K562 (cell line): ENCODE data around the gene CYP2W1. TPM values are rescaled to one million over a fixed set of nuclear protein-coding genes. Genes with fewer than 3 reads are reported as not detected.
A peak's percentile ranks its signal among the peaks of the same experiment; 100 is the strongest.

Source experiments
- ATAC-seq: fragments of 200-7000 bp; cut with Tn5 transposase; 3 replicates; pipeline ENCODE4 v1.9.1; 2020; ENCODE audit warnings: moderate library complexity
- BruUV-seq: library from RNA; stranded (reverse); fragments of 400-500 nt; replicated peaks from 2 replicates; lab custom pipeline; 2021; lab: Mats Ljungman, UMichigan
- CTCF ChIA-PET: fragments of 300-600 bp; formaldehyde crosslinking; extraction: SDS; loops from one replicate; lab custom pipeline; 2021; ENCODE audit warnings: low intra/inter-chr PET ratio; lab: Yijun Ruan, JAX
- POLR2A ChIA-PET: fragments of 300-600, 350-650 bp; sonication (Branson Sonifier 250); formaldehyde crosslinking; extraction: SDS; loops from one replicate; lab custom pipeline; 2021; ENCODE audit warnings: antibody characterized with exemption, inconsistent platforms; lab: Yijun Ruan, JAX
- DNase-seq, 4 experiments: peaks; one replicate each; pipeline versions ENCODE4 v3.0.0 to v3.0.0-alpha.2; 2011 to 2018; ENCODE audit warnings: low spot score in 3 of 4, mixed read lengths in 3 of 4; ENCODE audit errors: extremely low read depth in 1 of 4
- FAIRE-seq: peaks from 2 replicates; lab custom pipeline; 2011; peaks lifted over from hg19 to GRCh38; lab: Jason Lieb, UNC
- H2AFZ ChIP-seq: 2 replicates; pipeline ENCODE4 v1.6.0; 2011; ENCODE audit warnings: low read depth, low read length, control low read depth, inconsistent platforms
- H3K27ac ChIP-seq: fragments of 200-600 bp; 3 replicates; pipeline ENCODE4 v1.8.0; 2011; ENCODE audit warnings: low read depth, mild to moderate bottlenecking, control low read depth, inconsistent platforms, low read length, moderate library complexity, mixed read lengths; ENCODE audit errors: extremely low read depth
- H3K27me3 ChIP-seq, 2 experiments: fragments of 300-600 bp in 1 of 2; 2 replicates in 1 of 2; 3 replicates in 1 of 2; pipeline versions ENCODE4 v1.6.0 to v1.8.0; 2011; ENCODE audit warnings: inconsistent platforms in 2 of 2, low read length in 2 of 2, mild to moderate bottlenecking in 1 of 2, mixed read lengths in 1 of 2, moderate library complexity in 1 of 2; ENCODE audit not compliant: control insufficient read depth in 2 of 2, insufficient read depth in 2 of 2
- H3K36me3 ChIP-seq: fragments of 300-600 bp; 3 replicates; pipeline ENCODE4 v1.8.0; 2011; ENCODE audit warnings: mild to moderate bottlenecking, low read length, inconsistent platforms; ENCODE audit not compliant: control insufficient read depth, insufficient read depth
- H3K4me1 ChIP-seq, 2 experiments: fragments of 200-600 bp in 1 of 2; replicated peaks in 1 of 2; 2 replicates in 1 of 2; 3 replicates in 1 of 2; pipeline versions ENCODE4 v1.5.1 to v1.8.0; 2011; ENCODE audit warnings: inconsistent platforms in 2 of 2, low read length in 2 of 2, mild to moderate bottlenecking in 1 of 2, mixed read lengths in 1 of 2, moderate library complexity in 1 of 2; ENCODE audit not compliant: control insufficient read depth in 2 of 2, insufficient read depth in 2 of 2
- H3K4me2 ChIP-seq: 2 replicates; pipeline ENCODE4 v1.6.1; 2011; ENCODE audit warnings: low read length, control low read depth, inconsistent platforms, mixed read lengths; ENCODE audit not compliant: insufficient read depth
- H3K4me3 ChIP-seq: fragments of 200-600 bp; sonication (generic), shearing (Covaris generic); 2 replicates; pipeline ENCODE4 v1.5.1; 2016; ENCODE audit warnings: control low read depth, inconsistent platforms
- H3K79me2 ChIP-seq: fragments of 200-600 bp; 3 replicates; pipeline ENCODE4 v1.8.0; 2011; ENCODE audit warnings: low read length, inconsistent platforms; ENCODE audit not compliant: control insufficient read depth, insufficient read depth
- H3K9ac ChIP-seq, 2 experiments: 2 replicates each; pipeline versions ENCODE4 v1.6.0 to v1.6.1; 2011; ENCODE audit warnings: low read depth in 2 of 2, low read length in 2 of 2, control low read depth in 1 of 2, inconsistent platforms in 1 of 2, mild to moderate bottlenecking in 1 of 2, mixed read lengths in 1 of 2; ENCODE audit not compliant: insufficient read depth in 1 of 2
- H3K9me1 ChIP-seq: one replicate; pipeline ENCODE4 v1.6.0; 2011; ENCODE audit warnings: inconsistent platforms, mild to moderate bottlenecking, low read length, moderate library complexity; ENCODE audit not compliant: control insufficient read depth, insufficient read depth
- H3K9me3 ChIP-seq: replicated peaks from 2 replicates; pipeline ENCODE4 v1.5.1; 2011; ENCODE audit warnings: low read depth, low read length, inconsistent platforms; ENCODE audit not compliant: control insufficient read depth, insufficient read depth
- H4K20me1 ChIP-seq: replicated peaks from 2 replicates; pipeline ENCODE4 v1.6.1; 2011; ENCODE audit warnings: low read length, inconsistent platforms, mixed read lengths; ENCODE audit not compliant: control insufficient read depth, insufficient read depth
- CCNT2 ChIP-seq: IDR thresholded peaks from 2 replicates; pipeline ENCODE4 v1.6.1; 2011; ENCODE audit warnings: borderline replicate concordance, low read depth, mild to moderate bottlenecking, moderate library complexity, mixed read lengths, low read length; ENCODE audit not compliant: insufficient read length; ENCODE audit errors: extremely low read depth
- FOXJ3 ChIP-seq: sonication (generic); formaldehyde crosslinking; IDR thresholded peaks from 2 replicates; pipeline ENCODE4 v1.4.0; 2020; ENCODE audit warnings: mild to moderate bottlenecking, missing genetic modification reagents
- PML ChIP-seq: IDR thresholded peaks from 2 replicates; pipeline ENCODE4 v1.6.1; 2012; ENCODE audit warnings: low read length, inconsistent platforms
- POLR2A ChIP-seq: fragments of 450-650 bp; conservative IDR thresholded peaks from 2 replicates; pipeline ENCODE4 v1.6.1; 2016
- POLR2B ChIP-seq: fragments of 450-650 bp; IDR thresholded peaks from 2 replicates; pipeline ENCODE4 v1.6.1; 2018; ENCODE audit warnings: low read depth; ENCODE audit not compliant: partially characterized antibody
- PYGO2 ChIP-seq: fragments of 450-650 bp; IDR thresholded peaks from 2 replicates; pipeline ENCODE4 v1.6.1; 2016; ENCODE audit warnings: mild to moderate bottlenecking, missing genetic modification characterization, moderate library complexity, missing compliant biosample characterization
- RBFOX2 ChIP-seq: fragments of 200-400 bp; formaldehyde crosslinking; IDR thresholded peaks from 2 replicates; pipeline ENCODE4 v1.6.1; 2017; ENCODE audit warnings: low read depth, mild to moderate bottlenecking, low read length, moderate library complexity
- RBM22 ChIP-seq: fragments of 200-400 bp; formaldehyde crosslinking; IDR thresholded peaks from 2 replicates; pipeline ENCODE4 v1.6.1; 2018; ENCODE audit warnings: low read length, low read depth; ENCODE audit not compliant: poor library complexity, severe bottlenecking
- SNAPC5 ChIP-seq: fragments of 250-450 bp; sonication (Bioruptor Pico); IDR thresholded peaks from 2 replicates; pipeline ENCODE4 v1.8.0; 2021; ENCODE audit warnings: moderate library complexity, mild to moderate bottlenecking, inconsistent platforms
- ZBTB33 ChIP-seq: sonication (generic); formaldehyde crosslinking; IDR thresholded peaks from 2 replicates; pipeline ENCODE4 v1.8.1; 2023; ENCODE audit warnings: mild to moderate bottlenecking, missing genetic modification reagents
- ZNF282 ChIP-seq: sonication (generic); formaldehyde crosslinking; IDR thresholded peaks from 2 replicates; pipeline ENCODE4 v1.8.1; 2023; ENCODE audit warnings: missing genetic modification reagents
- ZNF561 ChIP-seq: fragments of 450-650 bp; formaldehyde crosslinking; conservative IDR thresholded peaks from 2 replicates; pipeline ENCODE4 v1.4.0; 2020; ENCODE audit warnings: mild to moderate bottlenecking, moderate library complexity
- WGBS: fragments of 100-300 bp; shearing (Covaris generic); methylation state at CpG from one replicate; pipeline ENCODE4 v1.1.6; 2016; ENCODE audit warnings: low coverage, mixed read lengths; ENCODE audit not compliant: insufficient coverage; ENCODE audit errors: missing lambda C conversion rate; 5-methylcytosine and 5-hydroxymethylcytosine counted together
- in situ Hi-C: fragments of 300-500 bp; cut with MboI; formaldehyde crosslinking; loops from 4 replicates; pipeline ENCODE4 v1.15.0; 2018; ENCODE audit warnings: inconsistent platforms, mixed read lengths
- intact Hi-C: fragments of 100-400 bp; cut with micrococcal nuclease; formaldehyde crosslinking; loops from 2 replicates; pipeline ENCODE4 v1.14.2; 2022
- polyA plus RNA-seq, 8 experiments: library from polyadenylated mRNA; depleted of rRNA in 4 of 8; stranded (reverse) in 5 of 8; unstranded in 3 of 8; fragments of >200 nt; fragmentation: Nextera tagmentation in 2 of 8; fragmentation: Illumina TruSeq in 1 of 8; extraction: Ambion mirVana in 2 of 8; extraction: Trizol in 1 of 8; gene quantifications; 2 replicates each; pipeline versions ENCODE4 v1.2.1 to v1.2.3, GENCODE V29; 2011 to 2014; ENCODE audit warnings: inconsistent platforms in 1 of 8, missing spikeins in 1 of 8
- total RNA-seq, 7 experiments: library from RNA; depleted of rRNA in 6 of 7; stranded (reverse); fragments of >200 nt in 6 of 7; fragmentation: Illumina TruSeq in 2 of 7; extraction: Trizol in 2 of 7; gene quantifications; 2 replicates each; pipeline versions ENCODE4 v1.2.1 to v1.2.3, GENCODE V29; 2011 to 2021; ENCODE audit warnings: low replicate concordance in 1 of 7

CYP2W1 gene
- total and polyA plus RNA-seq, 9 of the 15 experiments (the other 6 are each of a cell fraction or from before 2014, with no cell fraction given), result not detected

GRCh38 chr7:967361-968082 is 15.5 kb upstream of the CYP2W1 start:
- Histone ChIP-seq H3K9me1 (no peaks in the 10 kb centered on the region), H3K4me3 (no peak overlapping the region), H3K4me2 (no peak overlapping the region), H4K20me1 (peaks cover 4% of the 10 kb centered on the region; the same call in 1 of the 2 replicates), H3K27ac (no peak overlapping the region), H3K27me3 (peaks cover 0 to 2% of the 10 kb centered on the region in 2 experiments; a peak in 2 of 5 replicates), H3K79me2 (peaks cover 17% of the 10 kb centered on the region), H2AFZ (no peak overlapping the region), H3K9ac (no peak overlapping the region), H3K4me1 (peaks cover 0 to 34% of the 10 kb centered on the region in 2 experiments; a peak in 3 of 5 replicates), H3K9me3 (no peaks in the 10 kb centered on the region), H3K36me3 (peaks cover 54% of the 10 kb centered on the region)
- intact Hi-C loops (loop anchor here (10.0 kb wide), 2 partner anchors 183 to 653 kb away; no protein-coding TSS in a partner anchor), in situ Hi-C loops (loop anchor here (10.0 kb wide), 1 partner anchor 653 kb away; no protein-coding TSS in a partner anchor)
- CTCF ChIA-PET, result no interaction called here
- POLR2A ChIA-PET, result interaction anchor here (0.6 to 4.0 kb wide), 10 partner anchors 7 to 305 kb away, joined by 3 to 17 read pairs (median 4); partner anchors contain the start of gene COX19
- WGBS, result 95% methylated on average over 36 of the region's 39 CpGs
- DNase-seq (no peak), ATAC-seq (peak; percentile 17; the same call in 2 of the 3 replicates), FAIRE-seq (no peak)
- TF ChIP-seq RBFOX2 (peak; percentile 33; the same call in 1 of the 2 replicates), PML (0 out of 2 replicates have a peak, but pooled peaks have one; percentile 3), CCNT2 (peak; percentile 8), SNAPC5 (CRISPR knock-in tag) (no peak), POLR2B (peak; percentile 22), POLR2A (peak; percentile 11; the same call in 1 of the 2 replicates), PYGO2 (tag) (no peak), ZNF282 (CRISPR knock-in tag) (no peak), FOXJ3 (CRISPR knock-in tag) (no peak), ZBTB33 (CRISPR knock-in tag) (0 out of 2 replicates have a peak, but pooled peaks have one; percentile 21), ZNF561 (CRISPR knock-in tag) (no peak), RBM22 (peak; percentile 66)
- BruUV-seq, result no TSS peak
